ENCODE measurements around the gene PLCB1. TPM values are rescaled to one million over a fixed set of nuclear protein-coding genes. Genes with fewer than 3 reads are reported as not detected.

PLCB1 gene
- total RNA-seq, 4 donors from 2014 or later = 72.9 to 115 (median 76.3) TPM

- TF ChIP-seq CTCF (IDR thresholded peaks at IDR 0.05) = no peak
- no peak for TF ChIP-seq POLR2AphosphoS5 (IDR thresholded peaks at IDR 0.05)
- TF ChIP-seq POLR2A (IDR thresholded peaks at IDR 0.05; ENCODE audit: low read depth) = no peak
- TF ChIP-seq EP300 (IDR thresholded peaks at IDR 0.05) = no peak
- no peak for DNase-seq (ENCODE audit: extremely low spot score)
- 87% methylated on average over 10 of the region's 10 CpGs for WGBS
- Histone ChIP-seq H3K9me3 (peaks cover 0 to 7% (median 0%) of the 10 kb centered on the region in 4 donors), H3K27me3 (no peaks in the 10 kb centered on the region), H3K4me1 (peaks cover 6 to 30% (median 19%) of the 10 kb centered on the region in 4 donors), H3K4me3 (no peak overlapping the region), H3K27ac (replicated peaks in 1 of 4) (no peak overlapping the region), H3K36me3 (no peaks in the 10 kb centered on the region)
- intact Hi-C loops (cut with DNase I) = no loop called here
These were observed 183.8 kb downstream of the PLCB1 start for GRCh38 chr20:8315639-8316573.

- Histone ChIP-seq H3K27me3 (no peaks in the 10 kb centered on the region), H3K9me3 (peaks cover 0 to 7% (median 0%) of the 10 kb centered on the region in 4 donors), H3K4me1 (peaks cover 6 to 34% (median 23%) of the 10 kb centered on the region in 4 donors), H3K36me3 (no peaks in the 10 kb centered on the region), H3K4me3 (no peak overlapping the region), H3K27ac (replicated peaks in 1 of 4) (no peak overlapping the region)
- DNase-seq (ENCODE audit: extremely low spot score) = no peak
- WGBS = no CpG with 5 or more reads among the region's 1 CpG
- TF ChIP-seq POLR2A (IDR thresholded peaks at IDR 0.05; ENCODE audit: low read depth) = no peak
- TF ChIP-seq EP300 (IDR thresholded peaks at IDR 0.05) = no peak
- no peak for TF ChIP-seq CTCF (IDR thresholded peaks at IDR 0.05)
- no peak for TF ChIP-seq POLR2AphosphoS5 (IDR thresholded peaks at IDR 0.05)
- intact Hi-C loops (cut with DNase I) = no loop called here
These were observed 185.4 kb downstream of the PLCB1 start for GRCh38 chr20:8317448-8317847.

- peaks cover 6 to 45% (median 31%) of the 10 kb centered on the region in 4 donors for H3K4me1 ChIP-seq
- TF ChIP-seq EP300 (IDR thresholded peaks at IDR 0.05) = no peak
- H3K36me3 ChIP-seq = no peaks in the 10 kb centered on the region
- 87% methylated on average over 3 of the region's 3 CpGs for WGBS
- no peak overlapping the region for H3K27ac ChIP-seq (replicated peaks in 1 of 4)
- no peaks in the 10 kb centered on the region for H3K27me3 ChIP-seq
- H3K4me3 ChIP-seq = no peak overlapping the region
- intact Hi-C loops (cut with DNase I) = no loop called here
- DNase-seq (ENCODE audit: extremely low spot score) = no peak
- H3K9me3 ChIP-seq = no peaks in the 10 kb centered on the region
These were observed 187.0 kb downstream of the PLCB1 start for GRCh38 chr20:8318965-8319625.

GRCh38 chr20:8320306-8320705 lies 188.2 kb downstream of the PLCB1 start:
- intact Hi-C loops (cut with DNase I) = no loop called here
- TF ChIP-seq EP300 (IDR thresholded peaks at IDR 0.05) (no peak), CTCF (IDR thresholded peaks at IDR 0.05) (no peak), POLR2AphosphoS5 (IDR thresholded peaks at IDR 0.05) (no peak), POLR2A (IDR thresholded peaks at IDR 0.05; ENCODE audit: low read depth) (no peak)
- WGBS = 83% methylated on average over 1 of the region's 1 CpG
- Histone ChIP-seq H3K4me1 (peaks cover 4 to 53% (median 39%) of the 10 kb centered on the region in 4 donors), H3K36me3 (no peaks in the 10 kb centered on the region), H3K27ac (replicated peaks in 1 of 4) (no peak overlapping the region), H3K4me3 (no peak overlapping the region), H3K9me3 (no peaks in the 10 kb centered on the region), H3K27me3 (no peaks in the 10 kb centered on the region)
- DNase-seq (ENCODE audit: extremely low spot score) = no peak

- DNase-seq (ENCODE audit: extremely low spot score) = no peak
- Histone ChIP-seq H3K27me3 (no peaks in the 10 kb centered on the region), H3K4me3 (no peak overlapping the region), H3K27ac (replicated peaks in 1 of 4) (no peak overlapping the region), H3K36me3 (no peaks in the 10 kb centered on the region), H3K4me1 (peaks cover 0 to 58% (median 43%) of the 10 kb centered on the region in 4 donors), H3K9me3 (no peaks in the 10 kb centered on the region)
- intact Hi-C loops (cut with DNase I) = no loop called here
- TF ChIP-seq CTCF (IDR thresholded peaks at IDR 0.05) (no peak), EP300 (IDR thresholded peaks at IDR 0.05) (no peak), POLR2A (IDR thresholded peaks at IDR 0.05; ENCODE audit: low read depth) (no peak), POLR2AphosphoS5 (IDR thresholded peaks at IDR 0.05) (no peak)
- 83% methylated on average over 4 of the region's 4 CpGs for WGBS
These were observed 188.9 kb downstream of the PLCB1 start for GRCh38 chr20:8321001-8321400.

Data from esophagus muscularis mucosa (tissue), 4 donors.